Activated naive CD4-positive, alpha-beta T cell treated with anti-CD3 and anti-CD28 coated beads for 36 hours (primary cell): ENCODE data around the gene CD6. TPM values are rescaled to one million over a fixed set of nuclear protein-coding genes. Genes with fewer than 3 reads are reported as not detected.

Source experiments
- CTCF ChIA-PET: fragments of 350-600 bp; sonication (Branson Sonifier 250); formaldehyde crosslinking; loops from one replicate; lab custom pipeline; 2021; ENCODE audit warnings: antibody characterized with exemption; lab: Charles Lee
- DNase-seq: peaks from one replicate; pipeline ENCODE4 v3.0.0-alpha.2; 2020
- H3K27ac Mint-ChIP-seq: one replicate; pipeline ENCODE4 v1.8.0; 2021; ENCODE audit warnings: mild to moderate bottlenecking, mixed read lengths
- H3K27me3 Mint-ChIP-seq: one replicate; pipeline ENCODE4 v1.8.0; 2021; ENCODE audit warnings: low read depth, mixed read lengths
- H3K36me3 Mint-ChIP-seq: one replicate; pipeline ENCODE4 v1.8.0; 2021; ENCODE audit warnings: low read depth, mixed read lengths
- H3K4me1 Mint-ChIP-seq: one replicate; pipeline ENCODE4 v1.8.0; 2021; ENCODE audit warnings: low read depth, mixed read lengths
- H3K4me3 Mint-ChIP-seq: one replicate; pipeline ENCODE4 v1.8.0; 2021; ENCODE audit warnings: mild to moderate bottlenecking, moderate library complexity, mixed read lengths
- H3K9me3 Mint-ChIP-seq: one replicate; pipeline ENCODE4 v1.8.0; 2021; ENCODE audit warnings: mixed read lengths
- intact Hi-C: fragments of 100-400 bp; cut with micrococcal nuclease; formaldehyde crosslinking; loops from one replicate; pipeline ENCODE4 v1.15.1; 2023
- total RNA-seq, 2 experiments: library from RNA; stranded (reverse); gene quantifications; one replicate each; pipeline ENCODE4 v1.2.3, GENCODE V29; 2021

CD6 gene
- total RNA-seq, 2 experiments from 2014 or later = 227 to 234 TPM

DNA sequence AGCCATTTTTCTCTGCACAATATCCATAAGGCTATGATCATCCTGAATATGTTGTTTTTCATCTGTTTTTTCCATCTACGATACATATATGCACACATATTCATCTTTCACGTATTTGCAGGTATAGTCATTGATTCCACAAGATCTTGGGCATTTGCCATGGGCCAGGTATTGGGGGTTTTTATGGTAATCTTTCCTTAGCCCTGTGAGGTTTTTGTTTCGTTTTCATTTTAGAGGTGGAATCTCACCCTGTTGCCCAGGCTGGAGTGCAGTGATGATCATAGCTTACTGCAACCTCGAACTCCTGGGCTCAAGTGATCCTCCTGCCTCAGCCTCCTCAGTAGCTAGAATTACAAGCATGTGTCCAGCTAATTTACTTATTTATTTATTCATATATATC, 20.0 kb downstream of the CD6 start:
- H3K27me3 Mint-ChIP-seq = no peaks in the 10 kb centered on the region
- DNase-seq = peak; percentile 77
- peaks cover 83% of the 10 kb centered on the region for H3K36me3 Mint-ChIP-seq
- no peaks in the 10 kb centered on the region for H3K9me3 Mint-ChIP-seq
- CTCF ChIA-PET = interaction anchor here (1.4 kb wide), 1 partner anchor 14 kb away, joined by 7 read pairs; no protein-coding TSS in a partner anchor
- H3K4me1 Mint-ChIP-seq = peaks cover 87% of the 10 kb centered on the region
- H3K4me3 Mint-ChIP-seq = peak overlapping the region; percentile 15
- intact Hi-C loops = no loop called here
- H3K27ac Mint-ChIP-seq = peak overlapping the region; percentile 98

- intact Hi-C loops = loop anchor here (1.0 kb wide), 1 partner anchor 11 kb away; no protein-coding TSS in a partner anchor
- no peaks in the 10 kb centered on the region for H3K27me3 Mint-ChIP-seq
- peaks cover 75% of the 10 kb centered on the region for H3K36me3 Mint-ChIP-seq
- H3K4me3 Mint-ChIP-seq = peak overlapping the region; percentile 74
- peaks cover 81% of the 10 kb centered on the region for H3K4me1 Mint-ChIP-seq
- DNase-seq = no peak
- H3K9me3 Mint-ChIP-seq = no peaks in the 10 kb centered on the region
- CTCF ChIA-PET = interaction anchor here (0.7 to 1.7 kb wide), 5 partner anchors 16 to 113 kb away, joined by 3 to 4 read pairs (median 3); no protein-coding TSS in a partner anchor
- H3K27ac Mint-ChIP-seq = peak overlapping the region; percentile 98
These were observed 21.4 kb downstream of the CD6 start for GRCh38 chr11:60992842-60993409.

- Mint-ChIP-seq H3K36me3 (peaks cover 72% of the 10 kb centered on the region), H3K9me3 (no peaks in the 10 kb centered on the region), H3K4me1 (peaks cover 81% of the 10 kb centered on the region), H3K27me3 (no peaks in the 10 kb centered on the region), H3K27ac (peak overlapping the region; percentile 98), H3K4me3 (peak overlapping the region; percentile 74)
- CTCF ChIA-PET = interaction anchor here (0.9 to 1.7 kb wide), 3 partner anchors 16 to 112 kb away, joined by 3 to 4 read pairs (median 3); no protein-coding TSS in a partner anchor
- intact Hi-C loops = loop anchor here (1.0 kb wide), 4 partner anchors 7 to 68 kb away; no protein-coding TSS in a partner anchor
- DNase-seq = peak; percentile 83
These were observed 22.1 kb downstream of the CD6 start for GRCh38 chr11:60993615-60994014.

DNA sequence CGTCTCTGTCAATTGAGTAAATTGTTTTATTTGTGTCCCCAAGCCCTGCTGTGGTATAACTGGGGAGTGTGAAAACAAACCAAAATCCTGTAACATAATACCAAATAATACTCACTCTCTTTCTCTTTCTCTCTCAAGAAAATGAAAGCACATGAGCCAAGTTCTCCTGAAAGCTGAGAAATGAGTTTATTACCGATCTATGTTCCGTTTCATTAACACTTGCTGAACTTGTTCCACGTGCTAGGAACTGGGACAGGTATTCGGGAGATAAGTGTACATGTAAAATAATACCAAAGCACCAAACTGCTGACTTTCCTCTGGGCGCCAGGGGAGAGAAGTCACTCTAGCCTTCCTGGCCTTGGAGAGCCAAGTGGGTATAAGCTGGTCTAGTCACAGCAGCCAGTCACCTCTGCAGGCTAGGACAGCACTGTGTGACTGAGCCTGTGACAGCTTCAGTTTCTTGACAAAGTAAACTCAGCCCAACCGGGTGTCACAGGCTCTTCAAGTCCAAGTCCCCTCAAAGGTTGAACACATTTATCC, 23.1 kb downstream of the CD6 start:
- H3K27ac Mint-ChIP-seq = peak overlapping the region; percentile 98
- peak overlapping the region; percentile 74 for H3K4me3 Mint-ChIP-seq
- H3K36me3 Mint-ChIP-seq = peaks cover 67% of the 10 kb centered on the region
- DNase-seq = peak; percentile 74
- H3K4me1 Mint-ChIP-seq = peaks cover 80% of the 10 kb centered on the region
- H3K9me3 Mint-ChIP-seq = no peaks in the 10 kb centered on the region
- H3K27me3 Mint-ChIP-seq = no peaks in the 10 kb centered on the region
- CTCF ChIA-PET = interaction anchor here (0.6 to 1.7 kb wide), 9 partner anchors 8 to 118 kb away, joined by 3 to 8 read pairs (median 3); no protein-coding TSS in a partner anchor
- intact Hi-C loops = loop anchor here (1.0 kb wide), 3 partner anchors 8 to 67 kb away; no protein-coding TSS in a partner anchor

DNA sequence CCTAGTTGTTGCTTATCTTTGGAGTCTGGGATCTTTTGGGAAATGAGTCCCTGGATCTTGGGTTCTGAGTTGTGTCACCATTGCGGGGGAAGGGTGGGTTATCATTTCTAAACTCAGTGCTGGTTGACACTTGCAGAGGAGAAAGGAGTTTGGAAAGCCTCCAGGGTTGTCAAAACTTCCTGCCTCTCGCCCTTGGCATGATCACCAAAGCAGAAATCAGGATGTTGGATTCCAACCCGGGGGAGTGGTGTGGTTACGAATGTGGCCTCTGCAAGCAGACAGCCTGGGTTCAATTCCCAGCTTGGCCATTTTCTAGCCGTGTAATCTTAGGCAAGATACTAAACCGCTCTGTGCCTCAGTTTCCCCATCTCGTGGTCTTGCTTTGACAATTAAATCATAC, 24.3 kb downstream of the CD6 start:
- H3K4me3 Mint-ChIP-seq = peak overlapping the region; percentile 34
- DNase-seq = no peak
- CTCF ChIA-PET = interaction anchor here (0.8 to 1.3 kb wide), 3 partner anchors 8 to 117 kb away, joined by 3 to 5 read pairs (median 3); no protein-coding TSS in a partner anchor
- peaks cover 78% of the 10 kb centered on the region for H3K4me1 Mint-ChIP-seq
- H3K27me3 Mint-ChIP-seq = no peaks in the 10 kb centered on the region
- peak overlapping the region; percentile 98 for H3K27ac Mint-ChIP-seq
- intact Hi-C loops = no loop called here
- H3K36me3 Mint-ChIP-seq = peaks cover 65% of the 10 kb centered on the region
- H3K9me3 Mint-ChIP-seq = no peaks in the 10 kb centered on the region

- Mint-ChIP-seq H3K4me3 (peak overlapping the region; percentile 26), H3K27ac (peak overlapping the region; percentile 98), H3K27me3 (no peaks in the 10 kb centered on the region), H3K36me3 (peaks cover 63% of the 10 kb centered on the region), H3K9me3 (no peaks in the 10 kb centered on the region), H3K4me1 (peaks cover 77% of the 10 kb centered on the region)
- CTCF ChIA-PET = interaction anchor here (0.7 to 1.3 kb wide), 5 partner anchors 8 to 74 kb away, joined by 3 to 5 read pairs (median 3); no protein-coding TSS in a partner anchor
- no peak for DNase-seq
- intact Hi-C loops = no loop called here
These were observed 25.1 kb downstream of the CD6 start for GRCh38 chr11:60996381-60997138.

DNA sequence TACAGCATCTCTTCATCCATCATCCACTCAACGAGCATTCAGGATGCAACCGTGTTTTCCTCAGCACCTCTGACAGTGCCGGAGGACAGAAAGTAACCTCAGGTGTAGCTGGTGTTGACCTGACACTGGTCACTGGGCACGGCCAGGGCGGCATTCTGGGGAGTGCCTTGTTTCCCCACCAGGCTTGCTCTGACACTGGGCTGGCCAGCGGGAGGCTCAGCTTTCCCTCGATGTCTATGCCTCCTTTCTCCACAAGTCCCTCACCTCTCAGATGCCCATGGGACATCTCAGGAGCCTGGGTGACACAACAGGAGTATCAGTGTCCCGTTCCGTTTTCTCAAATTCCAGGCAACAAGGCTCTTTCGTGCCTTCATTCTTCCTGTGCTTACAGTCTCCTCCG, 28.9 kb downstream of the CD6 start:
- intact Hi-C loops = no loop called here
- CTCF ChIA-PET = interaction anchor here (0.5 kb wide), 1 partner anchor 10 kb away, joined by 5 read pairs; no protein-coding TSS in a partner anchor
- no peak overlapping the region for H3K4me3 Mint-ChIP-seq
- peak overlapping the region; percentile 95 for H3K27ac Mint-ChIP-seq
- DNase-seq = no peak
- H3K4me1 Mint-ChIP-seq = peaks cover 87% of the 10 kb centered on the region
- H3K9me3 Mint-ChIP-seq = no peaks in the 10 kb centered on the region
- no peaks in the 10 kb centered on the region for H3K27me3 Mint-ChIP-seq
- peaks cover 75% of the 10 kb centered on the region for H3K36me3 Mint-ChIP-seq

- intact Hi-C loops = no loop called here
- Mint-ChIP-seq H3K27ac (peak overlapping the region; percentile 95), H3K9me3 (no peaks in the 10 kb centered on the region), H3K4me3 (no peak overlapping the region), H3K4me1 (peaks cover 87% of the 10 kb centered on the region), H3K36me3 (peaks cover 70% of the 10 kb centered on the region), H3K27me3 (no peaks in the 10 kb centered on the region)
- CTCF ChIA-PET = no interaction called here
- DNase-seq = no peak
These were observed 30.5 kb downstream of the CD6 start for GRCh38 chr11:61001931-61002330.

DNA sequence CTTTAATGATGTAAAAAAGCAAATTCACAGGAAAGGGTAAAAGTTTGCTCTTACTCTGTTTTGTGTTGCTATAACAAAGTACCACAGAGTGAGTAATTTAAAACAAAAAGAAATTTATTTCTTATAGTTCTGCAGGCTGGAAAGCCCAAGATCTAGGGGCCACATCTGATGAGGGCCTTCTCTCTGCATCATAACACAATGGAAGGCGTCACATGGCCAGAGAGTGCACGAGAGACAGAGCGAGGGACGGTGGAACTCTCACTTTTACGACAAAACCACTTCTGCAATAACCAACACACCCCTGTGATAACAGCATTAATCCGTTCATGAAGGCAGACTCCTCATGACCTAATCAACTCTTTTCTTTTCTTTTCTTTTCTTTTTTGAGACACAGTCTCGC, 31.1 kb downstream of the CD6 start:
- intact Hi-C loops = no loop called here
- no peaks in the 10 kb centered on the region for H3K9me3 Mint-ChIP-seq
- H3K27me3 Mint-ChIP-seq = no peaks in the 10 kb centered on the region
- peak overlapping the region; percentile 95 for H3K27ac Mint-ChIP-seq
- DNase-seq = peak; percentile 57
- H3K4me1 Mint-ChIP-seq = peaks cover 90% of the 10 kb centered on the region
- H3K36me3 Mint-ChIP-seq = peaks cover 74% of the 10 kb centered on the region
- peak overlapping the region; percentile 7 for H3K4me3 Mint-ChIP-seq
- CTCF ChIA-PET = no interaction called here

DNA sequence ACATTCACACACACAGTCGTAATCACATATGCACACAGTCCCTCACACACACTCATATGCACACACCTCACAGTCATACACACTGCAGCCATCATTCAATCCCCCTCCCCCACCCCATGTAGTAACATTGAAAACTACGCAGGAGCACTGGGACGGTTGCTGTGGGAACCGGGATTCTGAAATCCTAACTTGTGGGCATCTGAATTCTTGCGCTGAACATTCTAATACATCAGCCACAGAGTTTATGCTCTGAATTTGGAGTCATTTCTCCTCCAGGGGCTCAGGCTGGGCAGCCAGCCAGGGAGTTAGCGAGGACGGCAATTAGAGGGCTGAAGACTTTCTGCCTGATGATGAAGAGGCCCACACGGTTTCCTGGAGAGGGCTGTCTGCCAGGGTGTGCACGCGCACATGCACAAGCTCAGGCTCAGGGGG, 32.7 kb downstream of the CD6 start:
- peaks cover 91% of the 10 kb centered on the region for H3K4me1 Mint-ChIP-seq
- intact Hi-C loops = loop anchor here (1.0 kb wide), 3 partner anchors 11 to 57 kb away; no protein-coding TSS in a partner anchor
- DNase-seq = peak; percentile 78
- H3K27me3 Mint-ChIP-seq = no peaks in the 10 kb centered on the region
- H3K36me3 Mint-ChIP-seq = peaks cover 78% of the 10 kb centered on the region
- CTCF ChIA-PET = interaction anchor here (0.6 to 5.2 kb wide), 6 partner anchors 9 to 89 kb away, joined by 3 to 28 read pairs (median 3); partner anchors contain the start of gene CD6
- H3K9me3 Mint-ChIP-seq = no peaks in the 10 kb centered on the region
- H3K4me3 Mint-ChIP-seq = peak overlapping the region; percentile 66
- H3K27ac Mint-ChIP-seq = peak overlapping the region; percentile 95

- CTCF ChIA-PET = interaction anchor here (1.1 to 5.2 kb wide), 3 partner anchors 9 to 35 kb away, joined by 3 to 28 read pairs (median 5); partner anchors contain the start of gene CD6
- Mint-ChIP-seq H3K4me1 (peaks cover 92% of the 10 kb centered on the region), H3K9me3 (no peaks in the 10 kb centered on the region), H3K36me3 (peaks cover 82% of the 10 kb centered on the region), H3K4me3 (peak overlapping the region; percentile 66), H3K27ac (peak overlapping the region; percentile 95), H3K27me3 (no peaks in the 10 kb centered on the region)
- peak; percentile 62 for DNase-seq
- intact Hi-C loops = loop anchor here (1.0 kb wide), 3 partner anchors 11 to 57 kb away; no protein-coding TSS in a partner anchor
These were observed 33.3 kb downstream of the CD6 start for GRCh38 chr11:61004761-61005181.
